HCT116 (cell line): ENCODE measurements around the gene DDAH1.

Experiments
- CEBPB ChIP-seq: IDR thresholded peaks from 2 replicates; pipeline ENCODE4 v1.6.1; 2012; ENCODE audit warnings: low read depth
- ELF1 ChIP-seq: IDR thresholded peaks from 2 replicates; pipeline ENCODE4 v1.6.1; 2012; ENCODE audit warnings: low read depth, borderline replicate concordance
- EZH2 ChIP-seq: fragments of 200-600 bp; sonication (generic); IDR thresholded peaks from 2 replicates; pipeline ENCODE4 v1.6.1; 2017; ENCODE audit warnings: antibody characterized with exemption, mixed run types
- POLR2A ChIP-seq: IDR thresholded peaks from 2 replicates; pipeline ENCODE4 v1.7.0; 2011; ENCODE audit warnings: borderline replicate concordance; ENCODE audit not compliant: insufficient read depth, insufficient read length; ENCODE audit errors: extremely low read depth
- TF ChIP-seq, protein P1 (sequence below), 3 experiments: fragments of 200-600 bp in 1 of 3; sonication (generic) in 1 of 3; IDR thresholded peaks in 2 of 3; conservative IDR thresholded peaks in 1 of 3; 2 replicates each; pipeline ENCODE4 v1.5.1; 2012 to 2017; ENCODE audit warnings: low read depth in 2 of 3, low read length in 2 of 3, antibody characterized with exemption in 1 of 3, borderline replicate concordance in 1 of 3, control low read depth in 1 of 3, mild to moderate bottlenecking in 1 of 3, mixed read lengths in 1 of 3, mixed run types in 1 of 3, moderate library complexity in 1 of 3; ENCODE audit not compliant: insufficient read depth in 1 of 3
- TF ChIP-seq, protein P2 (sequence below): IDR thresholded peaks from 2 replicates; pipeline ENCODE4 v1.6.1; 2012; ENCODE audit warnings: low read depth

DNA sequence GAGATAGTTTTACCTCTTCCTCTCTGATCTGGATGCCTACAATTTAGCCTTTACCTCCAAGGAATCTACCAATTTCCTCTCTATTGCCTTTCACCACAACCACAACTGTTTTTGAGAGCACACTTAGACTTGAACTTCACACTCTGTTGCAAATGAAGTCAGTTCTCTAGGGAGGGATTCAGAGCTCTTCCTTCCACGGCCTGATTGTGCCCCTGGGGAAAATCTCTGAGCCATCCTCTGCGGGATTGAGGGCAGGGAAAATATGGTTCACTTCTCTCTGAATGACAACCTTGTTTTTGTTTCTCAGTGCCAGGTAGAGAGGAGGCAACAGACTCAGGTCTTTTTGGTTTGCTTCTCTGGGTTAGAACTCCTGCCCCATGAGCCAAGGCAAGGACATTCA lies 153.1 kb downstream of the DDAH1 start:
- TF ChIP-seq, protein P1, sequence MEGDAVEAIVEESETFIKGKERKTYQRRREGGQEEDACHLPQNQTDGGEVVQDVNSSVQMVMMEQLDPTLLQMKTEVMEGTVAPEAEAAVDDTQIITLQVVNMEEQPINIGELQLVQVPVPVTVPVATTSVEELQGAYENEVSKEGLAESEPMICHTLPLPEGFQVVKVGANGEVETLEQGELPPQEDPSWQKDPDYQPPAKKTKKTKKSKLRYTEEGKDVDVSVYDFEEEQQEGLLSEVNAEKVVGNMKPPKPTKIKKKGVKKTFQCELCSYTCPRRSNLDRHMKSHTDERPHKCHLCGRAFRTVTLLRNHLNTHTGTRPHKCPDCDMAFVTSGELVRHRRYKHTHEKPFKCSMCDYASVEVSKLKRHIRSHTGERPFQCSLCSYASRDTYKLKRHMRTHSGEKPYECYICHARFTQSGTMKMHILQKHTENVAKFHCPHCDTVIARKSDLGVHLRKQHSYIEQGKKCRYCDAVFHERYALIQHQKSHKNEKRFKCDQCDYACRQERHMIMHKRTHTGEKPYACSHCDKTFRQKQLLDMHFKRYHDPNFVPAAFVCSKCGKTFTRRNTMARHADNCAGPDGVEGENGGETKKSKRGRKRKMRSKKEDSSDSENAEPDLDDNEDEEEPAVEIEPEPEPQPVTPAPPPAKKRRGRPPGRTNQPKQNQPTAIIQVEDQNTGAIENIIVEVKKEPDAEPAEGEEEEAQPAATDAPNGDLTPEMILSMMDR (IDR thresholded peaks at IDR 0.05 in 2 of 3, conservative IDR thresholded peaks at IDR 0.05 in 1 of 3; ENCODE audit: borderline replicate concordance in 1 of 3, insufficient read depth in 1 of 3, low read depth in 2 of 3, low read length in 2 of 3) = no peak
- TF ChIP-seq CEBPB = no peak
- no peak for TF ChIP-seq EZH2
- TF ChIP-seq, protein P2, sequence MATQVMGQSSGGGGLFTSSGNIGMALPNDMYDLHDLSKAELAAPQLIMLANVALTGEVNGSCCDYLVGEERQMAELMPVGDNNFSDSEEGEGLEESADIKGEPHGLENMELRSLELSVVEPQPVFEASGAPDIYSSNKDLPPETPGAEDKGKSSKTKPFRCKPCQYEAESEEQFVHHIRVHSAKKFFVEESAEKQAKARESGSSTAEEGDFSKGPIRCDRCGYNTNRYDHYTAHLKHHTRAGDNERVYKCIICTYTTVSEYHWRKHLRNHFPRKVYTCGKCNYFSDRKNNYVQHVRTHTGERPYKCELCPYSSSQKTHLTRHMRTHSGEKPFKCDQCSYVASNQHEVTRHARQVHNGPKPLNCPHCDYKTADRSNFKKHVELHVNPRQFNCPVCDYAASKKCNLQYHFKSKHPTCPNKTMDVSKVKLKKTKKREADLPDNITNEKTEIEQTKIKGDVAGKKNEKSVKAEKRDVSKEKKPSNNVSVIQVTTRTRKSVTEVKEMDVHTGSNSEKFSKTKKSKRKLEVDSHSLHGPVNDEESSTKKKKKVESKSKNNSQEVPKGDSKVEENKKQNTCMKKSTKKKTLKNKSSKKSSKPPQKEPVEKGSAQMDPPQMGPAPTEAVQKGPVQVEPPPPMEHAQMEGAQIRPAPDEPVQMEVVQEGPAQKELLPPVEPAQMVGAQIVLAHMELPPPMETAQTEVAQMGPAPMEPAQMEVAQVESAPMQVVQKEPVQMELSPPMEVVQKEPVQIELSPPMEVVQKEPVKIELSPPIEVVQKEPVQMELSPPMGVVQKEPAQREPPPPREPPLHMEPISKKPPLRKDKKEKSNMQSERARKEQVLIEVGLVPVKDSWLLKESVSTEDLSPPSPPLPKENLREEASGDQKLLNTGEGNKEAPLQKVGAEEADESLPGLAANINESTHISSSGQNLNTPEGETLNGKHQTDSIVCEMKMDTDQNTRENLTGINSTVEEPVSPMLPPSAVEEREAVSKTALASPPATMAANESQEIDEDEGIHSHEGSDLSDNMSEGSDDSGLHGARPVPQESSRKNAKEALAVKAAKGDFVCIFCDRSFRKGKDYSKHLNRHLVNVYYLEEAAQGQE = no peak
- no peak for TF ChIP-seq POLR2A
- TF ChIP-seq ELF1 = no peak
